GM15510 (cell line): ENCODE measurements around the gene CCDC182.

Experiments used
- POLR2A ChIP-seq: IDR thresholded peaks from 3 replicates; pipeline ENCODE4 v1.6.1; 2011; ENCODE audit warnings: borderline replicate concordance; ENCODE audit not compliant: insufficient read length; ENCODE audit errors: extremely low read depth

CCDC182 gene

DNA sequence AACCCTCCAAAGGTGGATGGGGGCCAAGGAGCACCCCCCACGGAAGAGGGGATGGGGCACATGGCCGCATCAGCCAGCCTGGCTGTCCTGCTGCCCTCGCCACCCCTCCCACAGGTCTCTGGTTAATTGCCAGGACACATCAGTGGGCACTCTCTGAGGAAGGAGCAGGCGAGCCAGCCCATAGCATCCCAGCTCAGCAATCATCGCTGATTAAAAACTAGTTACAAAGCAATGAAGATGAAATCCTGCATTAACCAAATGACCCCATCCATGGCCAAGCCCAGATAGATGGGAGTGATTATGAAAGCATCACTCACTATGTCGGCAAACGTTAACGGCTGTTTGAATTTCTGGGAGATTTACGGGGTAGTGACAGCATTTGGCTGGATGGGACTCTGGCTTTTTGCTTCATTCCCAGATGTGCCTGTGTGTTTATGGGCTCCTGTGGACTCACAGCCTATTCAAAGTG is 45.3 kb downstream of the CCDC182 start:
- no peak for TF ChIP-seq POLR2A

DNA sequence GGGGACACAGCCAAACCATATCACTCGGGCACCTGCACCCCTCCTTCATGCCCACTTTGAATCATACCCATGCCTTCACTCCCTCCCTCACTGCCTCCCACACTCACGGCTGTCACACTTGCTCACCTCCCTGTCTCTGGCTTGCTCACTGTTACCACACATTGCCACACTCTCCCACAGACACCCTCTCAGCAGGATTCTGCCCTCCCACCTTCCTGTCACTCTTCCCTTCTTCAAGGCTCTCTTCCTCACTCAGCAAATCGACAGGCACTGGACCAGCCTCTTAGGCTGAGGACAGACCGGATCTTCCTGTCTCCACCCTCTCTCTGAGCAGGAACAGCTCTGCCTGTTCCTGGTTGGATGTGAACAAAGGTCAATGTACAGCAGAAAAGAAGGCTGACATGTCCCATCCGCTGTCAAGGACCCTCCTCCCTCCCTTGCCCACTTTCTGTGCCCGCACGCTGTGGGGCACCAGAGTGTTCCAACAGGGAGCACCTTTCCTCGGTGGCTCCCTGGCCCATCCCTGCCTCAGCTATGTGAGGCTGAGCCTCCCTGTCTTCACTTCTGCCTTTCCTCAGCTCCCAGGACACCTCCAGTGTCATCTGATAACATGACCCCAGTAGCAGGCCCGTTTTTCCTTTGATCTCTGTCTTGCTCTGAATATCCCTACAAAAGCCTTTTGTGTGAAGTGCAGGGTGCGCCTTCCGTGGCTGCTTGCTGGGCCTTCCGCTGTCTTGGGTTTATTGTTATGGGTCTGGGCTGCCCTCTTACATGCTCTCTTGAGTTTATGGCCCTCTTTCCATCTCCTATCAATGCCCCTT is 47.0 kb downstream of the CCDC182 start:
- TF ChIP-seq POLR2A: no peak

DNA sequence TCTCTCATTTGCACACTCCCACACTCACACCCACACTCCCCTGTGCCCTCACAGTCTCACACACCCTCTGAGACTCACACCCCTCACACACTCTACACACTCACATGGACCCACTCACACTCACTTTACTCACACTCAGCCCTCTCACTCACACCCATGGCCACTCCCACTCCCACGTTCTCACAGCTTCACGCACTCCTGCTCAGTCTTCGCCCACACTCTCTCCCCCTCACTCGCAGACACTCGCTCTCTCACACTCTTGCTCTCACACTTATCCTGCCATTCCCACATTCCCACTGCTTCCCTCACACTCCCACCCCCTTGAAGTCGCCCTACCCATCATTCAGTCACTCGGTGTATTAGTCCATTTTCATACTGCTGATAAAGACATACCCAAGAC is 47.9 kb downstream of the CCDC182 start:
- TF ChIP-seq POLR2A: no peak

DNA sequence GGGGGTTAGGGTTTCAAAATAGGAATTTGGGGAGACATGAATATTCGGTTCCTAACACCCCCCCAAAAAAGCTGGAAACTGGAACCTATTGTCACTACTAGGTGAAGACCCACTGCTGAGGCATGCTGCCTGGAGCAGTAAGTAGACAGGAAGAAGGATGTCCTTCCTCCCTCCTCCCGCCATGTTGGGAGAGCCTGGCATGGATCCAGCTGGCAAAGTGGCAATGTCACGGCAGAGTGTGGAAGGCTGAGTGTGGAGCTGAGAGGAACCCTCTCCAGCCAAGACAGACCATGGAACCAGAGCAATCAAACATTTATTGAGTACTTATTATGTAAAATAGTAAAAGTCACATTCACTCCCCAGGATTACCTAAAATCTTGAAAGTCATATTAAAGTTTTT is 49.0 kb downstream of the CCDC182 start:
- TF ChIP-seq POLR2A: no peak
